H1 (cell line): ENCODE results near the gene MROH8. TPM values are rescaled to one million over a fixed set of nuclear protein-coding genes. Genes with fewer than 3 reads are reported as not detected.

Experiments
- CTCF ChIA-PET: fragments of 300-600 bp; sonication (Branson Sonifier 250); formaldehyde crosslinking; loops from one replicate; lab custom pipeline; 2021; ENCODE audit not compliant: partially characterized antibody; lab: Charles Lee
- POLR2A ChIA-PET: fragments of 300-600 bp; sonication (Branson Sonifier 250); formaldehyde crosslinking; loops from one replicate; lab custom pipeline; 2021; ENCODE audit warnings: inconsistent platforms; ENCODE audit not compliant: partially characterized antibody; lab: Charles Lee
- DNase-seq, 2 experiments: peaks; one replicate each; pipeline versions ENCODE4 v3.0.0 to v3.0.0-alpha.2; 2010 to 2022; ENCODE audit warnings: low spot score in 2 of 2, low read depth in 1 of 2, mixed read lengths in 1 of 2
- FAIRE-seq: peaks from 2 replicates; lab custom pipeline; 2011; peaks lifted over from hg19 to GRCh38; lab: Jason Lieb, UNC
- H2AFZ ChIP-seq: 2 replicates; pipeline ENCODE4 v1.8.1; 2012; ENCODE audit warnings: low read length, inconsistent platforms
- H2AK5ac ChIP-seq: 2 replicates; pipeline ENCODE4 v1.6.1; 2013; ENCODE audit warnings: low read depth, low read length
- H2BK120ac ChIP-seq: replicated peaks from 2 replicates; pipeline ENCODE3; 2013; ENCODE audit warnings: low read depth, low read length, inconsistent platforms
- H2BK12ac ChIP-seq: 2 replicates; pipeline ENCODE4 v1.6.1; 2013; ENCODE audit warnings: low read depth, low read length
- H2BK15ac ChIP-seq: 2 replicates; pipeline ENCODE4 v1.6.1; 2013; ENCODE audit warnings: low read length
- H2BK20ac ChIP-seq: 2 replicates; pipeline ENCODE4 v1.6.1; 2013; ENCODE audit warnings: low read length
- H2BK5ac ChIP-seq: 2 replicates; pipeline ENCODE4 v1.6.1; 2013; ENCODE audit warnings: low read depth, low read length
- H3K14ac ChIP-seq: 2 replicates; pipeline ENCODE4 v1.6.1; 2013; ENCODE audit warnings: inconsistent platforms; ENCODE audit not compliant: insufficient read length
- H3K18ac ChIP-seq: 2 replicates; pipeline ENCODE4 v1.6.1; 2013; ENCODE audit warnings: low read length; ENCODE audit errors: extremely low read depth
- H3K23ac ChIP-seq: 2 replicates; pipeline ENCODE4 v1.6.1; 2013; ENCODE audit warnings: inconsistent platforms; ENCODE audit not compliant: insufficient read length
- H3K23me2 ChIP-seq: 2 replicates; pipeline ENCODE4 v1.6.1; 2013; ENCODE audit warnings: low read depth, low read length
- H3K27ac ChIP-seq: 2 replicates; pipeline ENCODE4 v1.6.1; 2011; ENCODE audit warnings: low read depth, low read length, inconsistent platforms
- H3K27me3 ChIP-seq, 4 experiments: replicated peaks in 1 of 4; 1 replicate in 1 of 4; 2 replicates in 3 of 4; pipeline versions ENCODE4 v1.6.1 to v1.8.1; 2011 to 2013; ENCODE audit warnings: low read length in 3 of 4, mild to moderate bottlenecking in 3 of 4, inconsistent platforms in 2 of 4, mixed read lengths in 2 of 4, moderate library complexity in 1 of 4; ENCODE audit not compliant: control insufficient read depth in 3 of 4, insufficient read depth in 3 of 4; ENCODE audit errors: extremely low read depth in 1 of 4
- H3K36me3 ChIP-seq, 4 experiments: 2 replicates each; pipeline versions ENCODE4 v1.6.1 to v1.8.1; 2011 to 2013; ENCODE audit warnings: mild to moderate bottlenecking in 4 of 4, low read length in 3 of 4, moderate library complexity in 2 of 4, control low read depth in 1 of 4, inconsistent platforms in 1 of 4; ENCODE audit not compliant: insufficient read depth in 4 of 4, control insufficient read depth in 2 of 4
- H3K4ac ChIP-seq: replicated peaks from 2 replicates; pipeline ENCODE3; 2013; ENCODE audit warnings: low read length, low read depth, mixed read lengths, inconsistent platforms; ENCODE audit not compliant: insufficient read length
- H3K4me1 ChIP-seq, 4 experiments: replicated peaks in 1 of 4; 1 replicate in 1 of 4; 2 replicates in 3 of 4; pipeline versions ENCODE4 v1.6.1 to v1.8.1; 2011 to 2013; ENCODE audit warnings: low read length in 3 of 4, inconsistent platforms in 2 of 4, mixed read lengths in 1 of 4; ENCODE audit not compliant: insufficient read depth in 4 of 4, control insufficient read depth in 3 of 4
- H3K4me2 ChIP-seq, 2 experiments: 2 replicates each; pipeline versions ENCODE4 v1.6.1 to v1.8.1; 2011 to 2013; ENCODE audit warnings: low read depth in 2 of 2, low read length in 2 of 2, control low read depth in 1 of 2, inconsistent platforms in 1 of 2, mild to moderate bottlenecking in 1 of 2; ENCODE audit not compliant: insufficient read depth in 1 of 2
- H3K4me3 ChIP-seq, 4 experiments: fragments of 200-600, 300-600 bp in 1 of 4; sonication (generic), shearing (Covaris generic), sonication (Bioruptor Twin) in 1 of 4; 2 replicates each; pipeline versions ENCODE4 v1.5.1 to v1.8.1; 2011 to 2016; ENCODE audit warnings: low read length in 4 of 4, low read depth in 3 of 4, control low read depth in 2 of 4, inconsistent platforms in 2 of 4, mild to moderate bottlenecking in 2 of 4, mixed read lengths in 1 of 4, moderate library complexity in 1 of 4; ENCODE audit not compliant: insufficient read depth in 2 of 4; ENCODE audit errors: extremely low read depth in 1 of 4
- H3K56ac ChIP-seq: replicated peaks from 2 replicates; pipeline ENCODE3; 2013; ENCODE audit warnings: low read depth, mild to moderate bottlenecking, mixed read lengths, low read length, inconsistent platforms; ENCODE audit not compliant: insufficient read length
- H3K79me1 ChIP-seq: 2 replicates; pipeline ENCODE4 v1.6.1; 2013; ENCODE audit warnings: low read depth, low read length, control low read depth
- H3K79me2 ChIP-seq, 2 experiments: 2 replicates each; pipeline versions ENCODE4 v1.6.1 to v1.8.1; 2012 to 2013; ENCODE audit warnings: low read length in 2 of 2, mild to moderate bottlenecking in 2 of 2, inconsistent platforms in 1 of 2; ENCODE audit not compliant: insufficient read depth in 2 of 2, control insufficient read depth in 1 of 2
- H3K9ac ChIP-seq, 4 experiments: replicated peaks in 1 of 4; 1 replicate in 1 of 4; 2 replicates in 3 of 4; pipeline versions ENCODE4 v1.6.1 to v1.8.1; 2011 to 2013; ENCODE audit warnings: low read depth in 3 of 4, low read length in 3 of 4, control low read depth in 2 of 4, mild to moderate bottlenecking in 2 of 4, moderate library complexity in 2 of 4, inconsistent platforms in 1 of 4; ENCODE audit errors: extremely low read depth in 1 of 4
- H3K9me3 ChIP-seq, 2 experiments: 2 replicates each; pipeline versions ENCODE4 v1.6.1 to v1.8.1; 2012 to 2013; ENCODE audit warnings: mild to moderate bottlenecking in 2 of 2, moderate library complexity in 2 of 2, control low read depth in 1 of 2, inconsistent platforms in 1 of 2, low read depth in 1 of 2, low read length in 1 of 2, mixed read lengths in 1 of 2; ENCODE audit not compliant: insufficient read depth in 2 of 2
- H4K20me1 ChIP-seq, 2 experiments: replicated peaks in 1 of 2; 2 replicates each; pipeline versions ENCODE3 to v1.8.1; 2011 to 2013; ENCODE audit warnings: inconsistent platforms in 2 of 2, low read length in 2 of 2, mild to moderate bottlenecking in 1 of 2; ENCODE audit not compliant: insufficient read depth in 2 of 2, control insufficient read depth in 1 of 2
- H4K5ac ChIP-seq: 2 replicates; pipeline ENCODE4 v1.6.1; 2013; ENCODE audit warnings: low read length, low read depth, mixed read lengths, inconsistent platforms; ENCODE audit not compliant: insufficient read length
- H4K8ac ChIP-seq: 2 replicates; pipeline ENCODE4 v1.8.0; 2013; ENCODE audit warnings: mild to moderate bottlenecking, moderate library complexity, low read length, inconsistent platforms; ENCODE audit not compliant: insufficient read depth; ENCODE audit errors: extremely low read depth
- H4K91ac ChIP-seq: replicated peaks from 2 replicates; pipeline ENCODE3; 2013; ENCODE audit warnings: low read length, mixed read lengths, inconsistent platforms; ENCODE audit not compliant: insufficient read length
- SUZ12 ChIP-seq: fragments of 200-600 bp; sonication (generic); IDR thresholded peaks from 2 replicates; pipeline ENCODE4 v1.6.1; 2012; ENCODE audit warnings: mild to moderate bottlenecking, inconsistent platforms, low read length, moderate library complexity, mixed read lengths
- WGBS, 2 experiments: shearing (Covaris generic) in 1 of 2; methylation state at CpG; one replicate each; pipeline versions ENCODE4 v1.1.6 to v1.1.7; 2013 to 2015; ENCODE audit warnings: low lambda C conversion rate in 2 of 2, mixed read lengths in 2 of 2, inconsistent platforms in 1 of 2, low coverage in 1 of 2, missing lambda C conversion rate in 1 of 2; ENCODE audit not compliant: insufficient replicate concordance in 2 of 2, insufficient coverage in 1 of 2, insufficient read length in 1 of 2; ENCODE audit errors: extremely low coverage in 1 of 2, missing lambda C conversion rate in 1 of 2; 5-methylcytosine and 5-hydroxymethylcytosine counted together
- polyA plus RNA-seq, 7 experiments: library from polyadenylated mRNA; depleted of rRNA in 3 of 7; stranded (reverse) in 5 of 7; unstranded in 2 of 7; fragments of >200 nt in 5 of 7; fragments of 200-250 nt in 2 of 7; gene quantifications; 1 replicate in 5 of 7; 2 replicates in 1 of 7; 4 replicates in 1 of 7; pipeline versions ENCODE4 v1.2.1 to v1.2.3, GENCODE V29; 2011 to 2013; ENCODE audit warnings: missing spikeins in 2 of 7, mixed read lengths in 2 of 7
- total RNA-seq: library from RNA; stranded (reverse); fragmentation: NEBNext Ultra II Directional; extraction: Animal tissue kit (Norgen Biotek cat#: 25700); gene quantifications from 2 replicates; pipeline ENCODE4 v1.2.1, GENCODE V29; 2021
- TF ChIP-seq, protein P1 (sequence below): IDR thresholded peaks from 2 replicates; pipeline ENCODE4 v1.6.1; 2011; ENCODE audit warnings: low read length, improper control_type of control experiment

MROH8 gene
- total and polyA plus RNA-seq, 2 of the 8 experiments (the other 6 are each of a cell fraction or from before 2014, with no cell fraction given) = 0.50 to 0.86 TPM

DNA sequence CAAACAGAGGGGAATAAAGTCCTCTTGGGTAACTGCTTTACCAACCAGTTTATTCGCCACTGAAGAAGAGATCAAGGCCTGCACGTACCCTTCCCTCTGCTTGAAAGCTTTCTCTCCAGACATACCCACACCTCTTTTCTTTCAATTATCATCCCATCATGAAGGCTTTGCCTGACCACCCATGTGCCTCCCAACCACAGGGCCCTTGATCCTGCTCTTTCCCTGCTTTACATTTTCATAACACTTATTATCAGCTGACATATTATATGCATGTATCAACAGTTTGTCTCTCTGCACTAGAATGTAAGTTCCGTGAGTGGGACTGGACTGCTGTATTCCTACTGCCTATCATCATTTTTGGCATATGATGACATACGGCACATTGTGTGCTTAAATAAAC is 21.1 kb downstream of the MROH8 start:
- Histone ChIP-seq H2AK5ac (no peak overlapping the region), H3K23ac (no peak overlapping the region), H3K14ac (no peak overlapping the region), H3K4me1 (no peaks in the 10 kb centered on the region), H4K8ac (no peak overlapping the region), H3K4ac (no peak overlapping the region)
- CTCF ChIA-PET = interaction anchor here (0.6 to 2.3 kb wide), 4 partner anchors 9 to 19 kb away, joined by 3 to 5 read pairs (median 4); no protein-coding TSS in a partner anchor
- TF ChIP-seq, protein P1, sequence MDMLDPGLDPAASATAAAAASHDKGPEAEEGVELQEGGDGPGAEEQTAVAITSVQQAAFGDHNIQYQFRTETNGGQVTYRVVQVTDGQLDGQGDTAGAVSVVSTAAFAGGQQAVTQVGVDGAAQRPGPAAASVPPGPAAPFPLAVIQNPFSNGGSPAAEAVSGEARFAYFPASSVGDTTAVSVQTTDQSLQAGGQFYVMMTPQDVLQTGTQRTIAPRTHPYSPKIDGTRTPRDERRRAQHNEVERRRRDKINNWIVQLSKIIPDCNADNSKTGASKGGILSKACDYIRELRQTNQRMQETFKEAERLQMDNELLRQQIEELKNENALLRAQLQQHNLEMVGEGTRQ = no peak
- no peak for TF ChIP-seq SUZ12
- TF ChIP-seq, all 59 proteins: peak for 0
- Histone ChIP-seq H3K9me3 (no peaks in the 10 kb centered on the region), H2BK20ac (no peak overlapping the region), H3K27me3 (no peaks in the 10 kb centered on the region), H2BK15ac (no peak overlapping the region), H3K9ac (no peak overlapping the region), H3K79me2 (no peaks in the 10 kb centered on the region), H2BK12ac (no peak overlapping the region), H2BK120ac (no peak overlapping the region), H3K18ac (no peak overlapping the region), H2BK5ac (no peak overlapping the region), H3K4me2 (no peak overlapping the region), H3K36me3 (no peaks in the 10 kb centered on the region), H4K5ac (no peak overlapping the region), H3K23me2 (no peaks in the 10 kb centered on the region), H3K79me1 (no peaks in the 10 kb centered on the region), H3K4me3 (no peak overlapping the region), H3K56ac (no peak overlapping the region), H2AFZ (no peak overlapping the region), H4K91ac (no peak overlapping the region), H4K20me1 (no peaks in the 10 kb centered on the region), H3K27ac (no peak overlapping the region)
- DNase-seq (no peak), FAIRE-seq (no peak)
- POLR2A ChIA-PET = interaction anchor here (0.6 to 1.0 kb wide), 2 partner anchors 9 to 257 kb away, joined by 3 read pairs; no protein-coding TSS in a partner anchor
- WGBS, 2 experiments = 86% methylated on average over 4 of the region's 4 CpGs; no CpG with 5 or more reads in 1 of the 2 experiments
